Stimulated activated CD4-positive, alpha-beta T cell treated with anti-CD3 and anti-CD28 coated beads, Interleukin-4, amount 100 ng/mL, for 1 hour (primary cell): Measurements from ENCODE around the gene CELA2B.
"Not testable (repeated sequence)": the region's sequence is repeated elsewhere in the genome, so short reads cannot be mapped to it uniquely, and the experiment has no call there.

Experiments
- DNase-seq: peaks from one replicate; pipeline ENCODE4 v3.0.0-alpha.2; 2020

Gene CELA2B

GRCh38 chr1:15475752-15476314 is at the start of gene CELA2B:
Gene CELA2B, plus strand, starts transcription at chr1:15476104. Its CDS starts 22 bp downstream, at chr1:15476126.
- DNase-seq, result no peak

GRCh38 chr1:15426492-15427279 is 49.2 kb upstream of the CELA2B start:
- no peak for DNase-seq

- DNase-seq, result no peak
Observed at GRCh38 chr1:15427280-15427666, 48.6 kb upstream of the CELA2B start.

GRCh38 chr1:15428252-15428651 is 47.7 kb upstream of the CELA2B start:
- DNase-seq, result not testable (repeated sequence)

GRCh38 chr1:15428815-15429435 is 47.0 kb upstream of the CELA2B start:
- DNase-seq, result no peak

GRCh38 chr1:15429701-15430149 is 46.2 kb upstream of the CELA2B start:
- DNase-seq, result no peak

GRCh38 chr1:15430787-15431570 is 44.9 kb upstream of the CELA2B start:
- DNase-seq, result peak; percentile 78

GRCh38 chr1:15431571-15431948 is 44.3 kb upstream of the CELA2B start:
- DNase-seq, result no peak

GRCh38 chr1:15432324-15432723 is 43.6 kb upstream of the CELA2B start:
- DNase-seq, result no peak

GRCh38 chr1:15433471-15433870 is 42.4 kb upstream of the CELA2B start:
- DNase-seq, result no peak

GRCh38 chr1:15434739-15435138 is 41.2 kb upstream of the CELA2B start:
- not testable (repeated sequence) for DNase-seq

- DNase-seq, result no peak
Observed at GRCh38 chr1:15435239-15436077, 40.4 kb upstream of the CELA2B start.

- DNase-seq, result no peak
Observed at GRCh38 chr1:15436881-15437442, 38.9 kb upstream of the CELA2B start.

- DNase-seq, result no peak
Observed at GRCh38 chr1:15439325-15439724, 36.6 kb upstream of the CELA2B start.

GRCh38 chr1:15440357-15440756 is 35.5 kb upstream of the CELA2B start:
- no peak for DNase-seq

- DNase-seq, result no peak
Observed at GRCh38 chr1:15441247-15441646, 34.7 kb upstream of the CELA2B start.

- no peak for DNase-seq
Observed at GRCh38 chr1:15442119-15442518, 33.8 kb upstream of the CELA2B start.

GRCh38 chr1:15442759-15443158 is 33.1 kb upstream of the CELA2B start:
- no peak for DNase-seq

GRCh38 chr1:15443281-15443680 is 32.6 kb upstream of the CELA2B start:
- DNase-seq, result no peak

GRCh38 chr1:15444468-15445389 is 31.2 kb upstream of the CELA2B start:
- DNase-seq, result no peak
